HepG2 (cell line): ENCODE data around the gene CGREF1. TPM values are rescaled to one million over a fixed set of nuclear protein-coding genes. Genes with fewer than 3 reads are reported as not detected.

Experiments
- BORCS8-MEF2B ChIP-seq: sonication (generic); formaldehyde crosslinking; IDR thresholded peaks from 2 replicates; pipeline ENCODE4 v1.8.0; 2022; ENCODE audit warnings: mild to moderate bottlenecking, missing genetic modification reagents
- FOXP1 ChIP-seq, 2 experiments: fragments of 450-650 bp in 1 of 2; IDR thresholded peaks; 2 replicates each; pipeline ENCODE4 v1.6.1; 2017 to 2018; ENCODE audit warnings: antibody characterized with exemption in 1 of 2
- GFI1 ChIP-seq: sonication (generic); formaldehyde crosslinking; IDR thresholded peaks from 2 replicates; pipeline ENCODE4 v1.5.0; 2020; ENCODE audit warnings: missing genetic modification reagents, mild to moderate bottlenecking, borderline replicate concordance
- KDM4B ChIP-seq: sonication (generic); formaldehyde crosslinking; IDR thresholded peaks from 2 replicates; pipeline ENCODE4 v1.4.0; 2020; ENCODE audit warnings: missing genetic modification reagents
- NCOA2 ChIP-seq: sonication (generic); formaldehyde crosslinking; IDR thresholded peaks from 2 replicates; pipeline ENCODE4 v1.8.0; 2022; ENCODE audit warnings: inconsistent platforms
- NFE2L2 ChIP-seq: fragments of 150-350 bp; IDR thresholded peaks from 2 replicates; pipeline ENCODE4 v1.6.1; 2014; ENCODE audit warnings: low read length
- U2AF1 ChIP-seq: fragments of 200-400 bp; formaldehyde crosslinking; optimal IDR thresholded peaks from 2 replicates; pipeline ENCODE3; 2017; ENCODE audit warnings: mild to moderate bottlenecking, low read depth, low read length
- WIZ ChIP-seq: sonication (generic); formaldehyde crosslinking; IDR thresholded peaks from 2 replicates; pipeline ENCODE4 v1.5.1; 2020; ENCODE audit warnings: mild to moderate bottlenecking, missing genetic modification reagents
- ZBTB7A ChIP-seq: sonication (generic); formaldehyde crosslinking; IDR thresholded peaks from 2 replicates; pipeline ENCODE4 v1.8.0; 2022; ENCODE audit warnings: mild to moderate bottlenecking, missing genetic modification reagents
- ZNF274 ChIP-seq: sonication (generic); formaldehyde crosslinking; IDR thresholded peaks from 2 replicates; pipeline ENCODE4 v1.5.1; 2020; ENCODE audit warnings: mild to moderate bottlenecking, missing genetic modification reagents
- ZNF343 ChIP-seq: sonication (generic); formaldehyde crosslinking; IDR thresholded peaks from 2 replicates; pipeline ENCODE4 v1.4.0; 2020; ENCODE audit warnings: mild to moderate bottlenecking, missing genetic modification reagents
- ZNF557 ChIP-seq: sonication (generic); formaldehyde crosslinking; IDR thresholded peaks from 2 replicates; pipeline ENCODE4 v1.4.0; 2020; ENCODE audit warnings: missing genetic modification reagents
- ZSCAN25 ChIP-seq: sonication (generic); formaldehyde crosslinking; IDR thresholded peaks from 2 replicates; pipeline ENCODE4 v1.8.0; 2022; ENCODE audit warnings: mild to moderate bottlenecking, missing genetic modification reagents
- polyA plus RNA-seq, 8 experiments: library from polyadenylated mRNA; depleted of rRNA in 3 of 8; stranded (reverse) in 7 of 8; unstranded in 1 of 8; fragments of >200 nt; fragmentation: Illumina TruSeq in 4 of 8; extraction: Trizol in 4 of 8; gene quantifications; 2 replicates each; pipeline versions ENCODE4 v1.2.1 to v1.2.3, GENCODE V29; 2011 to 2016; ENCODE audit warnings: low read depth in 4 of 8, missing spikeins in 1 of 8, mixed read lengths in 1 of 8; ENCODE audit not compliant: insufficient read depth in 1 of 8
- total RNA-seq, 5 experiments: library from RNA; depleted of rRNA; stranded (reverse); fragments of >200 nt; fragmentation: Illumina TruSeq; extraction: Trizol; gene quantifications; 2 replicates each; pipeline ENCODE4 v1.2.3, GENCODE V29; 2016; ENCODE audit warnings: low read depth in 1 of 5
- TF ChIP-seq, protein P1 (sequence below): sonication (generic); formaldehyde crosslinking; IDR thresholded peaks from 2 replicates; pipeline ENCODE4 v1.5.1; 2020; ENCODE audit warnings: mild to moderate bottlenecking, missing genetic modification reagents, borderline replicate concordance
- TF ChIP-seq, protein P2 (sequence below): sonication (generic); formaldehyde crosslinking; IDR thresholded peaks from 2 replicates; pipeline ENCODE4 v1.4.0; 2020; ENCODE audit warnings: missing genetic modification reagents, mild to moderate bottlenecking, borderline replicate concordance
- TF ChIP-seq, protein P3 (sequence below): sonication (generic); formaldehyde crosslinking; IDR thresholded peaks from 2 replicates; pipeline ENCODE4 v1.5.0; 2020; ENCODE audit warnings: missing genetic modification reagents
- TF ChIP-seq, protein P4 (sequence below): sonication (generic); formaldehyde crosslinking; conservative IDR thresholded peaks from 2 replicates; pipeline ENCODE4 v1.5.0; 2020; ENCODE audit warnings: missing genetic modification reagents

The CGREF1 gene
- total and polyA plus RNA-seq, 2 of the 13 experiments (the other 11 are each of a cell fraction or from before 2014, with no cell fraction given), result 13.9 to 23.4 TPM

DNA sequence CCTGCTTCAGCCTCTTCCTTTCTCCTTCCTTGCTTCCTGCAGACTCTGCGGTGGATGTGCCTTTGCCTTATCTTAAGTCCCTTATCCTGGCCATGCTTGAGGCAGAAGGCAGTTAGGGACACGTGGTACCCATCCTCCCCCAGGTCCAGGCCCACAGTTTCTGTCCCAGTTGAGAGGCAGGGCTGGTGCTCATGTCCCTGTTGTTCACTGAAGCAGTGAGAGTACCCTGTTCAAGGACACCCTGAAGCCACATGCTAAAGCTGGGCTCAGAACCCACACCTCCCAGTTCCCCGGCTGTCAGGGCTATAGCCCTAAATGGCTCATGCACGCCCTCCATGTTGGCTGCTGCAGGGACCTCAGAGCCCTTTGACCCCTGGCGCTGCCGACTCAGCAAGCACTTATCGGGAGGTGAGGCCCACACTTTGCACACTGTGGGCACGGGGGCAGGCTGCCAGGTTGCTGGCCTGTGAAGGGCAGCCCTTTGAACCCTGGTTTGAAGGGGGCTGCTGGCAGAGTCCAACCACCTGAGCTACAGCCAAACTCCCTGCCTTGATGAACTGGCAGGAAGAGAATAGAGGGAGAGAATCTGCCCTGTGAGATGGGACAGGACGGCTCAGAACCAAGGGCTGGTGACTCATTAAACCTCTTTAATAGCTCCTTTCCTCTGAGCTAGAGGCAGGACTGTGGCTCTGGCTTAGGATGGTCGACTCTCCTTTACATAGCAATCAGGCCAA is 26.1 kb downstream of the CGREF1 start (continued):
- TF ChIP-seq, protein P1, sequence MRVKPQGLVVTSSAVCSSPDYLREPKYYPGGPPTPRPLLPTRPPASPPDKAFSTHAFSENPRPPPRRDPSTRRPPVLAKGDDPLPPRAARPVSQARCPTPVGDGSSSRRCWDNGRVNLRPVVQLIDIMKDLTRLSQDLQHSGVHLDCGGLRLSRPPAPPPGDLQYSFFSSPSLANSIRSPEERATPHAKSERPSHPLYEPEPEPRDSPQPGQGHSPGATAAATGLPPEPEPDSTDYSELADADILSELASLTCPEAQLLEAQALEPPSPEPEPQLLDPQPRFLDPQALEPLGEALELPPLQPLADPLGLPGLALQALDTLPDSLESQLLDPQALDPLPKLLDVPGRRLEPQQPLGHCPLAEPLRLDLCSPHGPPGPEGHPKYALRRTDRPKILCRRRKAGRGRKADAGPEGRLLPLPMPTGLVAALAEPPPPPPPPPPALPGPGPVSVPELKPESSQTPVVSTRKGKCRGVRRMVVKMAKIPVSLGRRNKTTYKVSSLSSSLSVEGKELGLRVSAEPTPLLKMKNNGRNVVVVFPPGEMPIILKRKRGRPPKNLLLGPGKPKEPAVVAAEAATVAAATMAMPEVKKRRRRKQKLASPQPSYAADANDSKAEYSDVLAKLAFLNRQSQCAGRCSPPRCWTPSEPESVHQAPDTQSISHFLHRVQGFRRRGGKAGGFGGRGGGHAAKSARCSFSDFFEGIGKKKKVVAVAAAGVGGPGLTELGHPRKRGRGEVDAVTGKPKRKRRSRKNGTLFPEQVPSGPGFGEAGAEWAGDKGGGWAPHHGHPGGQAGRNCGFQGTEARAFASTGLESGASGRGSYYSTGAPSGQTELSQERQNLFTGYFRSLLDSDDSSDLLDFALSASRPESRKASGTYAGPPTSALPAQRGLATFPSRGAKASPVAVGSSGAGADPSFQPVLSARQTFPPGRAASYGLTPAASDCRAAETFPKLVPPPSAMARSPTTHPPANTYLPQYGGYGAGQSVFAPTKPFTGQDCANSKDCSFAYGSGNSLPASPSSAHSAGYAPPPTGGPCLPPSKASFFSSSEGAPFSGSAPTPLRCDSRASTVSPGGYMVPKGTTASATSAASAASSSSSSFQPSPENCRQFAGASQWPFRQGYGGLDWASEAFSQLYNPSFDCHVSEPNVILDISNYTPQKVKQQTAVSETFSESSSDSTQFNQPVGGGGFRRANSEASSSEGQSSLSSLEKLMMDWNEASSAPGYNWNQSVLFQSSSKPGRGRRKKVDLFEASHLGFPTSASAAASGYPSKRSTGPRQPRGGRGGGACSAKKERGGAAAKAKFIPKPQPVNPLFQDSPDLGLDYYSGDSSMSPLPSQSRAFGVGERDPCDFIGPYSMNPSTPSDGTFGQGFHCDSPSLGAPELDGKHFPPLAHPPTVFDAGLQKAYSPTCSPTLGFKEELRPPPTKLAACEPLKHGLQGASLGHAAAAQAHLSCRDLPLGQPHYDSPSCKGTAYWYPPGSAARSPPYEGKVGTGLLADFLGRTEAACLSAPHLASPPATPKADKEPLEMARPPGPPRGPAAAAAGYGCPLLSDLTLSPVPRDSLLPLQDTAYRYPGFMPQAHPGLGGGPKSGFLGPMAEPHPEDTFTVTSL, result no peak
- TF ChIP-seq FOXP1 (IDR thresholded peaks at IDR 0.05) (no peak), FOXP1 (CRISPR knock-in tag; IDR thresholded peaks at IDR 0.05) (no peak), GFI1 (peak; percentile 57; the same call in 1 of the 2 replicates), NFE2L2 (no peak), NCOA2 (CRISPR knock-in tag) (peak; percentile 80), ZNF274 (CRISPR knock-in tag) (peak; percentile 78), ZNF343 (peak; percentile 53; the same call in 1 of the 2 replicates), BORCS8-MEF2B (CRISPR knock-in tag) (peak; percentile 93), ZBTB7A (CRISPR knock-in tag) (peak; percentile 87), KDM4B (CRISPR knock-in tag) (peak; percentile 52; the same call in 1 of the 2 replicates), ZSCAN25 (CRISPR knock-in tag) (no peak; the same call in 1 of the 2 replicates), WIZ (no peak; the same call in 1 of the 2 replicates), U2AF1 (no peak), ZNF557 (peak; percentile 75; the same call in 1 of the 2 replicates)
- TF ChIP-seq, protein P2, sequence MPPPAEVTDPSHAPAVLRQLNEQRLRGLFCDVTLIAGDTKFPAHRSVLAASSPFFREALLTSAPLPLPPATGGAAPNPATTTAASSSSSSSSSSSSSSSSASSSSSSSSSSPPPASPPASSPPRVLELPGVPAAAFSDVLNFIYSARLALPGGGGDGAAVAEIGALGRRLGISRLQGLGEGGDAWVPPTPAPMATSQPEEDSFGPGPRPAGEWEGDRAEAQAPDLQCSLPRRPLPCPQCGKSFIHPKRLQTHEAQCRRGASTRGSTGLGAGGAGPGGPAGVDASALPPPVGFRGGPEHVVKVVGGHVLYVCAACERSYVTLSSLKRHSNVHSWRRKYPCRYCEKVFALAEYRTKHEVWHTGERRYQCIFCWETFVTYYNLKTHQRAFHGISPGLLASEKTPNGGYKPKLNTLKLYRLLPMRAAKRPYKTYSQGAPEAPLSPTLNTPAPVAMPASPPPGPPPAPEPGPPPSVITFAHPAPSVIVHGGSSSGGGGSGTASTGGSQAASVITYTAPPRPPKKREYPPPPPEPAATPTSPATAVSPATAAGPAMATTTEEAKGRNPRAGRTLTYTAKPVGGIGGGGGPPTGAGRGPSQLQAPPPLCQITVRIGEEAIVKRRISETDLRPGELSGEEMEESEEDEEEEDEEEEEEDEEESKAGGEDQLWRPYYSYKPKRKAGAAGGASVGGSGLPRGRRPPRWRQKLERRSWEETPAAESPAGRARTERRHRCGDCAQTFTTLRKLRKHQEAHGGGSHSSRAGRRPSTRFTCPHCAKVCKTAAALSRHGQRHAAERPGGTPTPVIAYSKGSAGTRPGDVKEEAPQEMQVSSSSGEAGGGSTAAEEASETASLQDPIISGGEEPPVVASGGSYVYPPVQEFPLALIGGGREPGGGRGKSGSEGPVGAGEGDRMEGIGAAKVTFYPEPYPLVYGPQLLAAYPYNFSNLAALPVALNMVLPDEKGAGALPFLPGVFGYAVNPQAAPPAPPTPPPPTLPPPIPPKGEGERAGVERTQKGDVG (CRISPR knock-in tag), result no peak; the same call in 1 of the 2 replicates
- TF ChIP-seq, protein P3, sequence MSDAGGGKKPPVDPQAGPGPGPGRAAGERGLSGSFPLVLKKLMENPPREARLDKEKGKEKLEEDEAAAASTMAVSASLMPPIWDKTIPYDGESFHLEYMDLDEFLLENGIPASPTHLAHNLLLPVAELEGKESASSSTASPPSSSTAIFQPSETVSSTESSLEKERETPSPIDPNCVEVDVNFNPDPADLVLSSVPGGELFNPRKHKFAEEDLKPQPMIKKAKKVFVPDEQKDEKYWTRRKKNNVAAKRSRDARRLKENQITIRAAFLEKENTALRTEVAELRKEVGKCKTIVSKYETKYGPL, result no peak
- TF ChIP-seq, protein P4, sequence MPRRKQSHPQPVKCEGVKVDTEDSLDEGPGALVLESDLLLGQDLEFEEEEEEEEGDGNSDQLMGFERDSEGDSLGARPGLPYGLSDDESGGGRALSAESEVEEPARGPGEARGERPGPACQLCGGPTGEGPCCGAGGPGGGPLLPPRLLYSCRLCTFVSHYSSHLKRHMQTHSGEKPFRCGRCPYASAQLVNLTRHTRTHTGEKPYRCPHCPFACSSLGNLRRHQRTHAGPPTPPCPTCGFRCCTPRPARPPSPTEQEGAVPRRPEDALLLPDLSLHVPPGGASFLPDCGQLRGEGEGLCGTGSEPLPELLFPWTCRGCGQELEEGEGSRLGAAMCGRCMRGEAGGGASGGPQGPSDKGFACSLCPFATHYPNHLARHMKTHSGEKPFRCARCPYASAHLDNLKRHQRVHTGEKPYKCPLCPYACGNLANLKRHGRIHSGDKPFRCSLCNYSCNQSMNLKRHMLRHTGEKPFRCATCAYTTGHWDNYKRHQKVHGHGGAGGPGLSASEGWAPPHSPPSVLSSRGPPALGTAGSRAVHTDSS (CRISPR knock-in tag), result no peak
